ENCODE data around the gene COA1. TPM values are rescaled to one million over a fixed set of nuclear protein-coding genes. Genes with fewer than 3 reads are reported as not detected.

Gene COA1
- polyA plus RNA-seq, 1 of the 3 experiments (the other 2 are of a cell fraction): 42.8 TPM

DNA sequence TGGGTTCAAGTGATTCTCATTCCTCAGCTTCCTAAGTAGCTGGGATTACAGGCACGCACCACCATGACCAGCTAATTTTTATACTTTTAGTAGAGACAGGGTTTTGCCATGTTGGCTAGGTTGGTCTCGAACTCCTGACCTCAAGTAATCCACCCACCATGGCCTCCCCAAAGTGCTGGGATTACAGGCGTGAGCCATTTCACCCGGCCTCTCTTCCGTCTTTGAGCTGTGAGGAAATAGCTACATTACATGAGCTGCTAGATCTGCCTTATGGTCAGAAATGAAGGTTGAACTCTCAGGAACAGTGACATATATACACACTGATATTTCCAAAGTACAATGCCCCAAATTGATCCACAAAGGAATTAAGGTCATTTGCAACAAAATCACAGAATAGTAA, 31.5 kb upstream of the COA1 start:
- 95% methylated on average over 5 of the region's 5 CpGs for WGBS (ENCODE audit: low lambda C conversion rate)
- no peaks in the 10 kb centered on the region for H3K9me2 ChIP-seq
- no peak overlapping the region for H3K27ac ChIP-seq (ENCODE audit: low read depth in 2 of 2, low read length in 1 of 2)
- H2AFZ ChIP-seq (ENCODE audit: low read depth): no peak overlapping the region
- no peak for DNase-seq
- H3K4me3 ChIP-seq (ENCODE audit: low read depth in 2 of 2, low read length in 1 of 2): no peak overlapping the region
- ChIA-PET POLR2A (no interaction called here), CTCF (interaction anchor here (1.0 to 2.6 kb wide), 4 partner anchors 40 to 178 kb away, joined by 3 to 13 read pairs (median 4); partner anchors contain the start of gene STK17A)
- H3K9ac ChIP-seq: no peak overlapping the region
- no peaks in the 10 kb centered on the region for H4K20me1 ChIP-seq (ENCODE audit: insufficient read depth)
- H3K27me3 ChIP-seq (ENCODE audit: insufficient read depth): no peaks in the 10 kb centered on the region
- TF ChIP-seq, protein P1, sequence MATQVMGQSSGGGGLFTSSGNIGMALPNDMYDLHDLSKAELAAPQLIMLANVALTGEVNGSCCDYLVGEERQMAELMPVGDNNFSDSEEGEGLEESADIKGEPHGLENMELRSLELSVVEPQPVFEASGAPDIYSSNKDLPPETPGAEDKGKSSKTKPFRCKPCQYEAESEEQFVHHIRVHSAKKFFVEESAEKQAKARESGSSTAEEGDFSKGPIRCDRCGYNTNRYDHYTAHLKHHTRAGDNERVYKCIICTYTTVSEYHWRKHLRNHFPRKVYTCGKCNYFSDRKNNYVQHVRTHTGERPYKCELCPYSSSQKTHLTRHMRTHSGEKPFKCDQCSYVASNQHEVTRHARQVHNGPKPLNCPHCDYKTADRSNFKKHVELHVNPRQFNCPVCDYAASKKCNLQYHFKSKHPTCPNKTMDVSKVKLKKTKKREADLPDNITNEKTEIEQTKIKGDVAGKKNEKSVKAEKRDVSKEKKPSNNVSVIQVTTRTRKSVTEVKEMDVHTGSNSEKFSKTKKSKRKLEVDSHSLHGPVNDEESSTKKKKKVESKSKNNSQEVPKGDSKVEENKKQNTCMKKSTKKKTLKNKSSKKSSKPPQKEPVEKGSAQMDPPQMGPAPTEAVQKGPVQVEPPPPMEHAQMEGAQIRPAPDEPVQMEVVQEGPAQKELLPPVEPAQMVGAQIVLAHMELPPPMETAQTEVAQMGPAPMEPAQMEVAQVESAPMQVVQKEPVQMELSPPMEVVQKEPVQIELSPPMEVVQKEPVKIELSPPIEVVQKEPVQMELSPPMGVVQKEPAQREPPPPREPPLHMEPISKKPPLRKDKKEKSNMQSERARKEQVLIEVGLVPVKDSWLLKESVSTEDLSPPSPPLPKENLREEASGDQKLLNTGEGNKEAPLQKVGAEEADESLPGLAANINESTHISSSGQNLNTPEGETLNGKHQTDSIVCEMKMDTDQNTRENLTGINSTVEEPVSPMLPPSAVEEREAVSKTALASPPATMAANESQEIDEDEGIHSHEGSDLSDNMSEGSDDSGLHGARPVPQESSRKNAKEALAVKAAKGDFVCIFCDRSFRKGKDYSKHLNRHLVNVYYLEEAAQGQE (IDR thresholded peaks at IDR 0.05; ENCODE audit: low read depth, low read length): no peak
- no peaks in the 10 kb centered on the region for H3K9me3 ChIP-seq
- H3K79me2 ChIP-seq (ENCODE audit: insufficient read depth): peaks cover 41% of the 10 kb centered on the region
- peaks cover 6% of the 10 kb centered on the region for H3F3A ChIP-seq (replicated peaks; ENCODE audit: insufficient read depth)
- H3K4me1 ChIP-seq (ENCODE audit: control insufficient read depth in 1 of 2, insufficient read depth in 2 of 2, low read depth in 1 of 2, low read length in 1 of 2): peaks cover 14 to 16% of the 10 kb centered on the region in 2 experiments; a peak in 3 of 4 replicates
- H3K4me2 ChIP-seq: no peak overlapping the region
- H3K36me3 ChIP-seq (replicated peaks in 1 of 2; ENCODE audit: control insufficient read depth in 1 of 2, insufficient read depth in 2 of 2, low read length in 1 of 2): peaks cover 3 to 6% of the 10 kb centered on the region in 2 experiments

DNA sequence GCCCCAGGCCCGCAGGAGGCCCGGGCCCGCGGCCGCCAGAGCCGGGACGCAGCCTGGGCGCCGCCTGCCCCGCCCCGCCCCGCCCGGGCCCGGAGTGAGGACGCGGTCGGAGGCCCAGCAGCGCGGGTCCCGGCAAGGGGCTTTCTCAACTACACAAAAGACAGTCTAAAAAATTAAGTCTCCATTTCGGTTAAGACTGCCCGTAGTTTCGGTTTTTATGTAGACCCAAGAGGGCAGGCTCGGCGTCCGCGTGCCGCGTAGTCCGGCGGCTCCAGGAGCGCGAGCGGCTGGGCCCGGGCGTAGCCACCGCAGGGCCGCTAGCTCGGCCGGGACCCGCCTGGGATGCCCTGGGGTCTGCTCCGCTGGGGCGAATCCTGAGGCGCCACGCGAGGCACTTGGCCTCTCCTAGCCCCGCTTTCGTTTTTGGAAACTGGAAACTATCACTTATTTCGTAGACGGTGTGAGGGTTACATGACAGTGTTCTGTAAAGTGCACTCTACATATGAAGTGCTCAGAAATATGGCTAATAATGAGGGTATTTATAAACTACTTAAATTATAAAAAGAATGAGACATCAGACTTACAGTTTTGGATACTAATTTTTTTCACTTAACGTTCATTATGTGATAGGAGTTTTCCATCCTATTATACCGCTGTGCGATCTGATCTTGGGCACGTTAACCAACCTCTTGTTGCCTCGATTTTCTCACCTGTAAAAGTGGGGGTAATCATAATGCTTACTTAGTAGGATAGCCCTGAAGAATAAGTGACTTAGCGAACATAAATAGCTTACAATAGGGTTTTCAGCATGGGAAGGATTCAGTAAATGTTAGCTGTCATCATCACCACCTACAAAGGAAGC, 29.7 kb upstream of the COA1 start:
- WGBS (ENCODE audit: low lambda C conversion rate): 5% methylated on average over 55 of the region's 56 CpGs

More for the DNA sequence above, 29.7 kb upstream of the COA1 start:
- ChIA-PET CTCF (interaction anchor here (1.3 to 3.7 kb wide), 5 partner anchors 13 to 176 kb away, joined by 4 to 19 read pairs (median 8); partner anchors contain the start of gene STK17A), POLR2A (interaction anchor here (0.8 to 2.4 kb wide), 7 partner anchors 9 to 176 kb away, joined by 3 to 12 read pairs (median 6); partner anchors contain the start of genes COA1, STK17A and UBE2D4)
- Histone ChIP-seq H3K9ac (peak overlapping the region; percentile 84), H2AFZ (ENCODE audit: low read depth) (peak overlapping the region; percentile 86), H3K27ac (ENCODE audit: low read depth in 2 of 2, low read length in 1 of 2) (peak overlapping the region; percentile 66 to 75), H3K9me2 (no peaks in the 10 kb centered on the region), H3K79me2 (ENCODE audit: insufficient read depth) (peaks cover 34% of the 10 kb centered on the region), H3K36me3 (replicated peaks in 1 of 2; ENCODE audit: control insufficient read depth in 1 of 2, insufficient read depth in 2 of 2, low read length in 1 of 2) (peaks cover 2 to 6% of the 10 kb centered on the region in 2 experiments), H3F3A (replicated peaks; ENCODE audit: insufficient read depth) (peaks cover 6% of the 10 kb centered on the region), H3K9me3 (no peaks in the 10 kb centered on the region), H3K4me3 (ENCODE audit: low read depth in 2 of 2, low read length in 1 of 2) (peak overlapping the region; percentile 74 to 83), H4K20me1 (ENCODE audit: insufficient read depth) (no peaks in the 10 kb centered on the region), H3K4me2 (peak overlapping the region; percentile 91), H3K4me1 (ENCODE audit: control insufficient read depth in 1 of 2, insufficient read depth in 2 of 2, low read depth in 1 of 2, low read length in 1 of 2) (peaks cover 4 to 16% of the 10 kb centered on the region in 2 experiments; a peak in 2 of 4 replicates), H3K27me3 (ENCODE audit: insufficient read depth) (no peaks in the 10 kb centered on the region)
- DNase-seq: peak; percentile 90
- TF ChIP-seq GATA2 (CRISPR knock-in tag; IDR thresholded peaks at IDR 0.05) (0 out of 2 replicates have a peak, but pooled peaks have one; percentile 3), MXI1 (IDR thresholded peaks at IDR 0.05; ENCODE audit: low read depth, low read length) (peak; percentile 49), ELF1 (IDR thresholded peaks at IDR 0.05) (no peak)
